Trophoblast cell (in vitro differentiated cells and primary cell): ENCODE measurements around the gene JMJD1C.
A peak's percentile ranks its signal among the peaks of the same experiment; 100 is the strongest.

Source experiments
- DNase-seq, 2 donors: peaks; one replicate each; pipeline ENCODE4 v3.0.0-alpha.2; 2016
- H2AFZ ChIP-seq: 2 replicates; pipeline ENCODE4 v1.6.1; 2013; ENCODE audit warnings: low read length, moderate library complexity, mild to moderate bottlenecking; ENCODE audit not compliant: insufficient read depth, poor library complexity
- H2AK5ac ChIP-seq: 2 replicates; pipeline ENCODE4 v1.6.1; 2013; ENCODE audit warnings: mild to moderate bottlenecking, low read length
- H2BK120ac ChIP-seq: 2 replicates; pipeline ENCODE4 v1.6.1; 2013; ENCODE audit warnings: low read length, mild to moderate bottlenecking, moderate library complexity; ENCODE audit not compliant: insufficient read depth, poor library complexity
- H2BK12ac ChIP-seq: 2 replicates; pipeline ENCODE4 v1.6.1; 2013; ENCODE audit warnings: mild to moderate bottlenecking, low read length, moderate library complexity
- H2BK5ac ChIP-seq: 2 replicates; pipeline ENCODE4 v1.6.1; 2013; ENCODE audit warnings: low read length, low read depth, moderate library complexity, mild to moderate bottlenecking; ENCODE audit not compliant: poor library complexity
- H3K14ac ChIP-seq: 2 replicates; pipeline ENCODE4 v1.6.1; 2013; ENCODE audit warnings: mild to moderate bottlenecking, low read length
- H3K18ac ChIP-seq: 2 replicates; pipeline ENCODE4 v1.6.1; 2013; ENCODE audit warnings: mild to moderate bottlenecking, low read length
- H3K23ac ChIP-seq: 2 replicates; pipeline ENCODE4 v1.6.1; 2013; ENCODE audit warnings: low read length
- H3K27ac ChIP-seq: 2 replicates; pipeline ENCODE4 v1.5.1; 2013; ENCODE audit warnings: low read depth, mild to moderate bottlenecking, inconsistent platforms, low read length, moderate library complexity
- H3K27me3 ChIP-seq: 2 replicates; pipeline ENCODE4 v1.6.1; 2013; ENCODE audit warnings: inconsistent platforms, mild to moderate bottlenecking, low read length, moderate library complexity; ENCODE audit not compliant: insufficient read depth
- H3K36me3 ChIP-seq, 2 experiments: 1 replicate in 1 of 2; 2 replicates in 1 of 2; pipeline ENCODE4 v1.6.1; 2013; ENCODE audit warnings: low read length in 2 of 2, mild to moderate bottlenecking in 2 of 2, moderate library complexity in 1 of 2; ENCODE audit not compliant: insufficient read depth in 2 of 2, control insufficient read depth in 1 of 2
- H3K4ac ChIP-seq: 2 replicates; pipeline ENCODE4 v1.6.1; 2013; ENCODE audit warnings: low read depth, mild to moderate bottlenecking, low read length, moderate library complexity
- H3K4me1 ChIP-seq, 2 experiments: 1 replicate in 1 of 2; 2 replicates in 1 of 2; pipeline ENCODE4 v1.6.1; 2013; ENCODE audit warnings: low read length in 2 of 2, mild to moderate bottlenecking in 2 of 2, moderate library complexity in 1 of 2; ENCODE audit not compliant: insufficient read depth in 2 of 2, control insufficient read depth in 1 of 2
- H3K4me2 ChIP-seq: 2 replicates; pipeline ENCODE4 v1.6.1; 2013; ENCODE audit warnings: inconsistent platforms, mild to moderate bottlenecking, low read length, moderate library complexity
- H3K4me3 ChIP-seq: 2 replicates; pipeline ENCODE4 v1.5.1; 2013; ENCODE audit warnings: mild to moderate bottlenecking, low read depth, low read length, inconsistent platforms
- H3K79me1 ChIP-seq: one replicate; pipeline ENCODE4 v1.6.1; 2013; ENCODE audit warnings: low read length
- H3K79me2 ChIP-seq: 2 replicates; pipeline ENCODE4 v1.6.1; 2013; ENCODE audit warnings: low read length, mild to moderate bottlenecking; ENCODE audit not compliant: control insufficient read depth, insufficient read depth, poor library complexity
- H3K9ac ChIP-seq: 2 replicates; pipeline ENCODE4 v1.6.1; 2013; ENCODE audit warnings: mild to moderate bottlenecking, low read length
- H3K9me3 ChIP-seq: 2 replicates; pipeline ENCODE4 v1.6.1; 2013; ENCODE audit warnings: low read depth, mild to moderate bottlenecking, control low read depth, inconsistent platforms, low read length; ENCODE audit not compliant: insufficient read depth
- H4K12ac ChIP-seq: 2 replicates; pipeline ENCODE4 v1.6.1; 2013; ENCODE audit warnings: low read depth, mild to moderate bottlenecking, low read length, moderate library complexity
- H4K8ac ChIP-seq: 2 replicates; pipeline ENCODE4 v1.6.1; 2013; ENCODE audit warnings: low read depth, mild to moderate bottlenecking, low read length, moderate library complexity
- H4K91ac ChIP-seq: one replicate; pipeline ENCODE4 v1.6.1; 2013; ENCODE audit warnings: low read depth, mild to moderate bottlenecking, low read length, moderate library complexity
- WGBS: extraction: QIAGEN DNeasy Blood & Tissue Kit; methylation state at CpG from one replicate; pipeline ENCODE4 v1.1.7; 2013; ENCODE audit warnings: missing lambda C conversion rate; ENCODE audit not compliant: insufficient read length, insufficient coverage; ENCODE audit errors: extremely low coverage; 5-methylcytosine and 5-hydroxymethylcytosine counted together

JMJD1C gene

GRCh38 chr10:63260103-63260859 lies 205.5 kb downstream of the JMJD1C start:
- no peaks in the 10 kb centered on the region for H3K79me2 ChIP-seq
- peaks cover 2 to 6% of the 10 kb centered on the region in 2 experiments for H3K36me3 ChIP-seq
- no peak overlapping the region for H4K8ac ChIP-seq
- H3K27me3 ChIP-seq, result no peaks in the 10 kb centered on the region
- H2AK5ac ChIP-seq, result no peak overlapping the region
- H2BK120ac ChIP-seq, result no peak overlapping the region
- H3K27ac ChIP-seq, result no peak overlapping the region
- no peak overlapping the region for H2BK12ac ChIP-seq
- no peak overlapping the region for H3K4me2 ChIP-seq
- H4K12ac ChIP-seq, result no peak overlapping the region
- H3K9ac ChIP-seq, result no peak overlapping the region
- no peak overlapping the region for H3K23ac ChIP-seq
- no peak overlapping the region for H2BK5ac ChIP-seq
- no peak overlapping the region for H3K4ac ChIP-seq
- H4K91ac ChIP-seq, result no peak overlapping the region
- H3K4me1 ChIP-seq, result peaks cover 0 to 2% of the 10 kb centered on the region in 2 experiments
- H3K14ac ChIP-seq, result no peak overlapping the region
- no peaks in the 10 kb centered on the region for H3K79me1 ChIP-seq
- WGBS, result no CpG with 5 or more reads among the region's 17 CpGs
- no peak overlapping the region for H2AFZ ChIP-seq
- H3K9me3 ChIP-seq, result no peaks in the 10 kb centered on the region
- DNase-seq, result no peak
- no peak overlapping the region for H3K4me3 ChIP-seq
- H3K18ac ChIP-seq, result no peak overlapping the region

GRCh38 chr10:63258920-63259678 lies 206.7 kb downstream of the JMJD1C start:
- H3K9me3 ChIP-seq, result no peaks in the 10 kb centered on the region
- H4K91ac ChIP-seq, result no peak overlapping the region
- H3K4me2 ChIP-seq, result no peak overlapping the region
- H3K9ac ChIP-seq, result no peak overlapping the region
- no peaks in the 10 kb centered on the region for H3K79me1 ChIP-seq
- no peaks in the 10 kb centered on the region for H3K27me3 ChIP-seq
- H2BK5ac ChIP-seq, result no peak overlapping the region
- H2BK12ac ChIP-seq, result no peak overlapping the region
- peaks cover 0 to 2% of the 10 kb centered on the region in 2 experiments for H3K4me1 ChIP-seq
- no peak overlapping the region for H3K18ac ChIP-seq
- H3K4me3 ChIP-seq, result no peak overlapping the region
- no peak overlapping the region for H4K8ac ChIP-seq
- no peaks in the 10 kb centered on the region for H3K79me2 ChIP-seq
- H3K23ac ChIP-seq, result no peak overlapping the region
- WGBS, result no CpG with 5 or more reads among the region's 2 CpGs
- DNase-seq, result peak in 1 of 2 donors; percentile 47
- no peak overlapping the region for H3K14ac ChIP-seq
- no peak overlapping the region for H4K12ac ChIP-seq
- H3K36me3 ChIP-seq, result peaks cover 2 to 8% of the 10 kb centered on the region in 2 experiments
- no peak overlapping the region for H2BK120ac ChIP-seq
- no peak overlapping the region for H2AK5ac ChIP-seq
- H2AFZ ChIP-seq, result no peak overlapping the region
- H3K27ac ChIP-seq, result no peak overlapping the region
- H3K4ac ChIP-seq, result no peak overlapping the region

- no peak overlapping the region for H3K9ac ChIP-seq
- no peak overlapping the region for H3K4me2 ChIP-seq
- H3K36me3 ChIP-seq, result peaks cover 2 to 8% of the 10 kb centered on the region in 2 experiments
- H2AFZ ChIP-seq, result no peak overlapping the region
- no peak overlapping the region for H3K14ac ChIP-seq
- no peak overlapping the region for H4K12ac ChIP-seq
- H3K9me3 ChIP-seq, result no peaks in the 10 kb centered on the region
- H3K27me3 ChIP-seq, result no peaks in the 10 kb centered on the region
- H2BK120ac ChIP-seq, result no peak overlapping the region
- H3K27ac ChIP-seq, result no peak overlapping the region
- no peak overlapping the region for H2BK5ac ChIP-seq
- H3K79me2 ChIP-seq, result no peaks in the 10 kb centered on the region
- H3K18ac ChIP-seq, result no peak overlapping the region
- DNase-seq, result no peak
- no peak overlapping the region for H3K4ac ChIP-seq
- no peaks in the 10 kb centered on the region for H3K79me1 ChIP-seq
- H3K4me1 ChIP-seq, result peaks cover 0 to 2% of the 10 kb centered on the region in 2 experiments
- no peak overlapping the region for H3K23ac ChIP-seq
- no peak overlapping the region for H4K8ac ChIP-seq
- no peak overlapping the region for H2AK5ac ChIP-seq
- H3K4me3 ChIP-seq, result no peak overlapping the region
- H2BK12ac ChIP-seq, result no peak overlapping the region
- H4K91ac ChIP-seq, result no peak overlapping the region
- WGBS, result no CpG with 5 or more reads among the region's 2 CpGs
These were observed 208.0 kb downstream of the JMJD1C start for GRCh38 chr10:63257778-63258177.

GRCh38 chr10:63256009-63256773 lies 209.6 kb downstream of the JMJD1C start:
- peak in 1 of 2 donors; percentile 19 for DNase-seq
- H4K8ac ChIP-seq, result no peak overlapping the region

More at GRCh38 chr10:63256009-63256773, 209.6 kb downstream of the JMJD1C start:
- Histone ChIP-seq H3K79me2 (no peaks in the 10 kb centered on the region), H3K4me3 (no peak overlapping the region), H2BK12ac (no peak overlapping the region), H3K9ac (no peak overlapping the region), H3K9me3 (no peaks in the 10 kb centered on the region), H4K12ac (no peak overlapping the region), H3K18ac (no peak overlapping the region), H3K27ac (no peak overlapping the region), H3K36me3 (peaks cover 1 to 6% of the 10 kb centered on the region in 2 experiments), H3K27me3 (no peaks in the 10 kb centered on the region), H3K4me1 (peaks cover 0 to 1% of the 10 kb centered on the region in 2 experiments), H2BK5ac (no peak overlapping the region), H3K4me2 (no peak overlapping the region), H3K23ac (no peak overlapping the region), H4K91ac (no peak overlapping the region), H2AK5ac (no peak overlapping the region), H3K14ac (no peak overlapping the region), H3K79me1 (no peaks in the 10 kb centered on the region), H3K4ac (no peak overlapping the region), H2AFZ (no peak overlapping the region), H2BK120ac (no peak overlapping the region)
- no CpG with 5 or more reads among the region's 3 CpGs for WGBS
